Sigmoid colon (tissue), 7 donors: ENCODE data around the gene OR51B6. TPM values are rescaled to one million over a fixed set of nuclear protein-coding genes. Genes with fewer than 3 reads are reported as not detected.
"Not testable (repeated sequence)": the region's sequence is repeated elsewhere in the genome, so short reads cannot be mapped to it uniquely, and the experiment has no call there.

ENCODE experiments used
- DNase-seq: peaks from one replicate; pipeline ENCODE4 v3.0.0-alpha.2; 2019
- H3K27ac ChIP-seq, 4 donors: fragments of 200-600 bp; sonication (generic); one replicate each; pipeline ENCODE4 v1.5.1; 2016 to 2019; ENCODE audit warnings: mild to moderate bottlenecking in 1 of 4
- H3K27me3 ChIP-seq, 3 donors: fragments of 200-600 bp; sonication (generic); one replicate each; pipeline ENCODE4 v1.5.1; 2019; ENCODE audit warnings: mild to moderate bottlenecking in 1 of 3
- H3K36me3 ChIP-seq, 4 donors: fragments of 200-600 bp; sonication (generic); one replicate each; pipeline ENCODE4 v1.5.1; 2016 to 2019
- H3K4me1 ChIP-seq, 4 donors: fragments of 200-600 bp; sonication (generic); one replicate each; pipeline ENCODE4 v1.5.1; 2017 to 2019
- H3K4me3 ChIP-seq, 4 donors: fragments of 200-600 bp; sonication (generic); one replicate each; pipeline ENCODE4 v1.5.1; 2017 to 2019; ENCODE audit warnings: mild to moderate bottlenecking in 2 of 4, moderate library complexity in 1 of 4
- H3K9me3 ChIP-seq, 4 donors: fragments of 200-600 bp in 3 of 4; sonication (generic) in 3 of 4; one replicate each; pipeline versions ENCODE4 v1.5.1 to v1.6.1; 2013 to 2019
- CTCF ChIP-seq, 4 experiments: fragments of 450-650 bp in 3 of 4; fragments of 200-600 bp in 1 of 4; IDR thresholded peaks; one replicate each; pipeline ENCODE4 v1.5.1; 2016 to 2019; ENCODE audit warnings: antibody characterized with exemption in 4 of 4, mild to moderate bottlenecking in 3 of 4, moderate library complexity in 2 of 4
- EP300 ChIP-seq, 4 donors: sonication (generic); formaldehyde crosslinking; IDR thresholded peaks; one replicate each; pipeline ENCODE4 v1.6.1; 2017; ENCODE audit warnings: antibody characterized with exemption in 4 of 4
- POLR2A ChIP-seq, 2 donors: fragments of 450-650 bp; IDR thresholded peaks; one replicate each; pipeline ENCODE4 v1.6.1; 2016; ENCODE audit warnings: antibody characterized with exemption in 2 of 2, mild to moderate bottlenecking in 2 of 2, moderate library complexity in 2 of 2
- POLR2AphosphoS5 ChIP-seq, 4 donors: sonication (generic); formaldehyde crosslinking; IDR thresholded peaks; one replicate each; pipeline ENCODE4 v1.6.1; 2017; ENCODE audit warnings: antibody characterized with exemption in 4 of 4
- WGBS, 2 donors: extraction: QIAGEN DNeasy Blood & Tissue Kit; methylation state at CpG; one replicate each; pipeline ENCODE4 v1.1.7; 2013; 5-methylcytosine and 5-hydroxymethylcytosine counted together
- intact Hi-C: fragments of 100-400 bp; cut with DNase I; formaldehyde crosslinking; loops from one replicate; pipeline ENCODE4 v1.15.1; 2023
- polyA plus RNA-seq, 3 donors: library from polyadenylated mRNA; stranded (reverse); fragments of 200-250 nt; gene quantifications; one replicate each; pipeline ENCODE4 v1.2.3, GENCODE V29; 2013
- total RNA-seq, 4 donors: library from RNA; depleted of rRNA; stranded (reverse); fragments of >200 nt; gene quantifications; one replicate each; pipeline ENCODE4 v1.1.0, GENCODE V29; 2016
- donor health status: healthy with polysubstance abuse.
- donor health status: Bipolar disorder and iron deficiency.
- donor health status: healthy.

The OR51B6 gene
- total and polyA plus RNA-seq, 7 donors, result not detected

GRCh38 chr11:5345831-5346230 lies 5.5 kb upstream of the OR51B6 start:
- TF ChIP-seq CTCF (IDR thresholded peaks at IDR 0.05) (no peak), POLR2AphosphoS5 (IDR thresholded peaks at IDR 0.05) (no peak), POLR2A (IDR thresholded peaks at IDR 0.05) (no peak), EP300 (IDR thresholded peaks at IDR 0.05) (no peak)
- no peak overlapping the region for H3K4me3 ChIP-seq
- no peaks in the 10 kb centered on the region for H3K36me3 ChIP-seq
- DNase-seq, result no peak
- 58 to 80% methylated on average over 3 of the region's 3 CpGs for WGBS, 2 donors
- no peaks in the 10 kb centered on the region for H3K9me3 ChIP-seq
- H3K27me3 ChIP-seq, result no peaks in the 10 kb centered on the region
- no peaks in the 10 kb centered on the region for H3K4me1 ChIP-seq
- H3K27ac ChIP-seq, result no peak overlapping the region
- intact Hi-C loops, result no loop called here

GRCh38 chr11:5348551-5349194 lies 2.6 kb upstream of the OR51B6 start:
- Histone ChIP-seq H3K4me3 (no peak overlapping the region), H3K27ac (no peak overlapping the region), H3K4me1 (no peaks in the 10 kb centered on the region), H3K36me3 (no peaks in the 10 kb centered on the region), H3K9me3 (no peaks in the 10 kb centered on the region), H3K27me3 (no peaks in the 10 kb centered on the region)
- intact Hi-C loops, result no loop called here
- TF ChIP-seq POLR2A (IDR thresholded peaks at IDR 0.05), result no peak
- no peak for TF ChIP-seq POLR2AphosphoS5 (IDR thresholded peaks at IDR 0.05)
- no peak for TF ChIP-seq CTCF (IDR thresholded peaks at IDR 0.05)
- TF ChIP-seq EP300 (IDR thresholded peaks at IDR 0.05), result no peak
- 28 to 60% methylated on average over 3 of the region's 3 CpGs for WGBS, 2 donors
- no peak for DNase-seq

- DNase-seq, result no peak
- WGBS, 2 donors, result 42 to 53% methylated on average over 1 of the region's 1 CpG
- Histone ChIP-seq H3K27ac (no peak overlapping the region), H3K36me3 (no peaks in the 10 kb centered on the region), H3K4me3 (no peak overlapping the region), H3K4me1 (no peaks in the 10 kb centered on the region), H3K9me3 (no peaks in the 10 kb centered on the region), H3K27me3 (no peaks in the 10 kb centered on the region)
- TF ChIP-seq CTCF (IDR thresholded peaks at IDR 0.05), result no peak
- no peak for TF ChIP-seq POLR2A (IDR thresholded peaks at IDR 0.05)
- intact Hi-C loops, result no loop called here
These were observed 1.8 kb upstream of the OR51B6 start for GRCh38 chr11:5349550-5349949.

GRCh38 chr11:5356031-5356430 lies 4.7 kb downstream of the OR51B6 start:
- DNase-seq, H3K9me3 ChIP-seq, H3K27me3 ChIP-seq, H3K4me1 ChIP-seq, H3K4me3 ChIP-seq, H3K36me3 ChIP-seq, H3K27ac ChIP-seq, intact Hi-C loops: not testable (repeated sequence)
- WGBS, 2 donors, result 87 to 93% methylated on average over 3 to 5 of the region's 5 CpGs

- no peak for TF ChIP-seq CTCF (IDR thresholded peaks at IDR 0.05)
- no peak for TF ChIP-seq EP300 (IDR thresholded peaks at IDR 0.05)
- no peak for TF ChIP-seq POLR2AphosphoS5 (IDR thresholded peaks at IDR 0.05)
- TF ChIP-seq POLR2A (IDR thresholded peaks at IDR 0.05), result no peak
- H3K4me1 ChIP-seq, result peaks cover 0 to 11% (median 0%) of the 10 kb centered on the region in 4 donors
- no peak overlapping the region for H3K4me3 ChIP-seq
- H3K27ac ChIP-seq, result no peak overlapping the region
- H3K36me3 ChIP-seq, result no peaks in the 10 kb centered on the region
- no peaks in the 10 kb centered on the region for H3K9me3 ChIP-seq
- no peaks in the 10 kb centered on the region for H3K27me3 ChIP-seq
- WGBS, 2 donors, result 56 to 65% methylated on average over 3 of the region's 3 CpGs
- no peak for DNase-seq
- intact Hi-C loops, result no loop called here
These were observed 10.8 kb downstream of the OR51B6 start for GRCh38 chr11:5362017-5362625.
